HG03095 (cell line): ENCODE data around the gene AJAP1.

Source experiments
- ATAC-seq: cut with Tn5 transposase; IDR thresholded peaks from one replicate; pipeline ENCODE4 v1.9.1; 2021; ENCODE audit warnings: moderate library complexity; ENCODE audit not compliant: unreplicated experiment

The AJAP1 gene

GRCh38 chr1:4729090-4729471 lies 74.7 kb downstream of the AJAP1 start:
- ATAC-seq: no peak

- no peak for ATAC-seq
Observed at GRCh38 chr1:4730078-4730477, 75.7 kb downstream of the AJAP1 start.

- no peak for ATAC-seq
Observed at GRCh38 chr1:4733446-4734177, 79.2 kb downstream of the AJAP1 start.

- no peak for ATAC-seq
Observed at GRCh38 chr1:4734219-4734618, 79.8 kb downstream of the AJAP1 start.

GRCh38 chr1:4734791-4735190 lies 80.4 kb downstream of the AJAP1 start:
- ATAC-seq: no peak

- ATAC-seq: no peak
Observed at GRCh38 chr1:4736254-4736653, 81.8 kb downstream of the AJAP1 start.

GRCh38 chr1:4741876-4742423 lies 87.5 kb downstream of the AJAP1 start:
- no peak for ATAC-seq

GRCh38 chr1:4743978-4744750 lies 89.8 kb downstream of the AJAP1 start:
- ATAC-seq: no peak

GRCh38 chr1:4745560-4745959 lies 91.2 kb downstream of the AJAP1 start:
- no peak for ATAC-seq

GRCh38 chr1:4749406-4749805 lies 95.0 kb downstream of the AJAP1 start:
- ATAC-seq: no peak

- ATAC-seq: no peak
Observed at GRCh38 chr1:4750177-4750576, 95.8 kb downstream of the AJAP1 start.

GRCh38 chr1:4752059-4752458 lies 97.7 kb downstream of the AJAP1 start:
- no peak for ATAC-seq

GRCh38 chr1:4754816-4755215 lies 100.4 kb downstream of the AJAP1 start:
- no peak for ATAC-seq

- ATAC-seq: no peak
Observed at GRCh38 chr1:4755301-4755845, 101.0 kb downstream of the AJAP1 start.

- no peak for ATAC-seq
Observed at GRCh38 chr1:4755864-4756504, 101.6 kb downstream of the AJAP1 start.

GRCh38 chr1:4756851-4757580 lies 102.6 kb downstream of the AJAP1 start:
- no peak for ATAC-seq

- no peak for ATAC-seq
Observed at GRCh38 chr1:4759671-4760070, 105.3 kb downstream of the AJAP1 start.

- no peak for ATAC-seq
Observed at GRCh38 chr1:4760088-4760487, 105.7 kb downstream of the AJAP1 start.

- no peak for ATAC-seq
Observed at GRCh38 chr1:4761324-4761723, 106.9 kb downstream of the AJAP1 start.

GRCh38 chr1:4762146-4762545 lies 107.7 kb downstream of the AJAP1 start:
- ATAC-seq: no peak

- no peak for ATAC-seq
Observed at GRCh38 chr1:4767308-4767707, 112.9 kb downstream of the AJAP1 start.
